Ammon's horn (tissue), 1 donor: Measurements from ENCODE around the gene WBP2.
"Not testable (repeated sequence)": the region's sequence is repeated elsewhere in the genome, so short reads cannot be mapped to it uniquely, and the experiment has no call there.

Experiments
- DNase-seq: peaks from one replicate; pipeline ENCODE4 v3.0.0-alpha.2; 2016; ENCODE audit warnings: low spot score

Gene WBP2

DNA sequence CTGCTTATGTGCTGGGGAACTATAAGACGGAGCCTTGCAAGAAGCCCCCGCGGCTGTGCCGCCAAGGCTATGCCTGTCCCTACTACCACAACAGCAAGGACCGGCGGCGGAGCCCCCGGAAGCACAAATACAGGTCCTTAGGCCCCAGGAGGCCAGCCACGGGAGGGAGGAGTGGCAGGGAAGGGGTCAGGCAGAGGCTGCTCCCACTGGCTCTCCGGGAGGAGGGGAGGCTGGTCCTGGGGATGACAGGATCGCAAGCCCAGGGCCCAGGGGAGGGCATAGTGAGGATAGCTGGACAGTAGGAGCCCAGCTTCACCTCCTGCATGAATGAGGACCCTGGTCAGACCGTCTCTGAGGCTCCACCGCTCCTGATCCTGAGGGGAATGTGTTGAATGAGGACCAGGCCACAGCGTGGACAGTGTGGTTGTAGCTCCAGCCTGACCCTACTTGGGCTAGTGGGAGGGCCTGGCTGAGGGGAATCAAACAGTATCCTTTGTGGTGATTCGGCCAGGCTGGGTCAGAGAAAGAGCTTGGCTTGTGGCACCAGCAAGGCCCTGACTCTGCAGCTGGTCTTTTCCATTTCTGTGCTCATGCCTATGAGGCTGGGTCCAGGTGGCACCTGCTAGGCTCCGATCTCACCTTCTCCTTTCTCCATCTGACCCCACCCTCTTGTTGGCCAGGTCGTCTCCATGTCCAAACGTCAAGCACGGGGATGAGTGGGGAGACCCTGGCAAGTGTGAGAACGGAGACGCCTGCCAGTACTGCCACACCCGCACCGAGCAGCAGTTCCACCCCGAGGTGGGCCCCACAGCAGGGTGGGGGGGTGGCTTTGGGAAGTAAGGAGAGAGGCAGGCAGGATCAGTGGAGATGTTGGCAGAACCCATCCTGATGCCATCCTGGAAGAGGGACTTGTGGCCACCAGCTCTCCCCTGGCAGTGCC is 41.8 kb downstream of the WBP2 start:
- DNase-seq = no peak

DNA sequence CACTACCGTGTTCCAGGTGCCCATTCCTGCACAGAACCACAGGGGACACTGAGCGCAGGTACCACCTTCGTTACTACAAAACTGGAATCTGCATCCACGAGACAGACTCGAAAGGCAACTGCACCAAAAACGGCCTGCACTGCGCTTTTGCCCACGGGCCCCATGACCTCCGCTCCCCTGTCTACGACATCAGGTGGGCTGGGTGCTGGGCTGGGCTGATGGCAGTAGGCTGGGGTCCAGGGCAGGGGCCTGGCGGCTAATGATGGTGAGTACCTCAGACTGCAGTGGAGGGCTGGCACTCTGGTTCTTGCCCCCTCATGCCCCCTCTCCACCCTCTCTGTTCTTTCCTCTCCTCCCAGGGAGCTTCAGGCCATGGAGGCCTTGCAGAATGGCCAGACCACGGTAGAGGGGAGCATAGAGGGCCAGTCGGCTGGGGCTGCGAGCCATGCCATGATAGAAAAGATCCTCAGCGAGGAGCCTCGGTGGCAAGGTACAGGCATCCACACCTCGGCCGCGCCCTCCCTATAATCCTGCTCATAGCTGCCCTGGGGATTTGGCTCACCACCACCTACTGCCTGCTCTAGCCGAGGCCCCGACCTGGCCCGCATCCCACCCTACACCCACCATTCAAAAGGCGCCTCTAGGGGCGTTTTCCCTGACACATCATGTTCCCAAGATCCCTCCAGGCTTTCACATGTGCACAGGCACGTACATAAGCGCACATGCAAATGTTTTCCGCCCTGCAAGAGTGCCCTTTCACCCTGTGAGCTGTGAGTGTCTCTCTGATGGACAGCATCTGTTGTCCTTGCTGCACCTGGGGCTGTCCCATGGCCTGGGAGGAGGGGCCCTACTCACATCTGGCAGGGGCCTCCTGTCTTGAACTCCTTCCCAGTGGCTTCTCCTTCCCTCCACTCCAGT is 42.8 kb downstream of the WBP2 start:
- DNase-seq = no peak

DNA sequence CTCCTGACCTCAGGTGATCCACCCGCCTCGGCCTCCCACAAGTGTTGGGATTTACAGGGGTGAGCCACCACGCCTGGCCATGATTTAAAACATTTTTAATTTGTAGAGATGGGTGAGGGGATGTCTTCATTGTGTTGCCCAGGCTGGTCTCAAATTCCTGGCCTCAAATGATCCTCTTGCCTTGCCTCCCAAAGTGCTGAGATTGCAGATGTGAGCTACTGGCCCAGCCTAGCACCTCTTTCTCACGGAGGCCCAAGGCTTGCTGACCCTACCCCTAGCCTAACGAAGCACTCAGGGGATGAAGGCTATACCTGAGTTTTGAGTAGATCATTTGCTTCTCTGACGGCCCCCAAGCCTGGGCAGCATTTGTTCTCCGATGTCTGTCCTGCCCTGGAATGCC is 44.0 kb downstream of the WBP2 start:
- no peak for DNase-seq

DNA sequence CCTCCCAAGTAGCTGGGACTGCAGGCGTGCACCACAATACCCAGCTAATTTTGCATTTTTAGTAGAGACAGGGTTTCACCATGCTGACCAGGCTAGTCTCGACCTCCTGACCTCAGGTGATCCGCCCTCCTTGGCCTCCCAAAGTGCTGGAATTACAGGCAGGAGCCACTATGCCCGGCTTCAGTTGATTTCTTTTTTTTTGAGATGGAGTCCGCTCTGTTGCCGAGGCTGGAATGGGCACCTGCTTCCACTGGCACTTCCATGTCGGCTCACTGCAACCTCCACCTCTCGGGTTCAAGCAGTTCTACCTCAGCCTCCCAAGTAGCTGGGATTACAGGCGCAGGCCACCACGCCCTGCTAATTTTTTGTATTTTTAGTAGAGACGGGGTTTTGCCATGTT is 44.4 kb downstream of the WBP2 start:
- not testable (repeated sequence) for DNase-seq

DNA sequence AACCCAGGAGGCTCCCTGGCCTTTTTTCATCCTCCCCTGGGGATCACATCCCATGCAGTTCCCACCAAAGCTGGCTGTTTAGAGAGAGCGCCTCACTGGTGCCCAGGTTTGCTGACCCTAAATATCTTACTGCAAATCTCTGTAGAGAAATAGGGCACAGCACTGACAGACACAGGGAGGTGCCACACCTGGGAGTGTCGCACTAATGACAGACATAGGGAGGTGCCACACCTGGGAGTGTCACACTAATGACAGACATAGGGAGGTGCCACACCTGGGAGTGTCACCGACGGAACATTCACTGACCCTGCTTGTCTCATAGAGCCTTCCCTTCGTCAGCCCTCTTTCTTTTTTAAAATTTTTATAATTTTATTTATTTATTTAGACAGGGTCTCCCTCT is 44.9 kb downstream of the WBP2 start:
- no peak for DNase-seq

- DNase-seq = no peak
Observed at GRCh38 chr17:75809631-75810111, 45.5 kb downstream of the WBP2 start.

- no peak for DNase-seq
Observed at GRCh38 chr17:75808905-75809621, 46.1 kb downstream of the WBP2 start.

GRCh38 chr17:75808549-75808904 is 46.6 kb downstream of the WBP2 start:
- DNase-seq = no peak

- no peak for DNase-seq
Observed at GRCh38 chr17:75807861-75808260, 47.3 kb downstream of the WBP2 start.

DNA sequence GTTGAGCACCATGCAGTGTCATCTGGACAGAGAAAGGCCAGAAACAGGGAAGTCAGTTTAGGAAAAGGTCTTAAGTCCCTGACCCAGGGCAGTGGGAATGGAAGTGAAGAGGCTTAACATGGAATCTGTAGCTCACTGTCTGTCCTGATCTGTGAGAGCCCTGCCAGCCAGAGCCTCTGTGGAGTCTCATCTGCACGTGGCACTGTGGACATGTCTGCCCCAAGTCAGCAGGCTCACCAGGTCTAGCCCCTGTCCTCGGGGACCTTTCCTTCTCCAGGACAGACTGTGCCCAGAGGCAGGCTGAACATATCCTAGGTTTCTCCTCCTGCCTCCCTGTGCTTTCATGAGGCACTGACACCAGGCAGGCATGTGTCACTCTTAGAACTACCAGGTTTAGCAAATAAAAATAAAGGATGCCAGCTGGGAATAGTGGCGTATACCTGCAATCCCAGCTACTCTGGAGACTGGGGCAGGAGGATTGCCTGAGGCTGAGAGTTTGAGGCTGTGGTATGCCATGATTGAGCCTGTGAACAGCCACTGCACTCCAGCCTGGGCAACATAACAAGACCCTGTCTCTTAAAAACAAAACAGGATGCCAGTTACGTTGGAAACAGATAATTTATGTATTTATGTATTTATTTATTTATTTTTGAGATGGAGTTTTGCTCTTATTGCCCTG is 48.2 kb downstream of the WBP2 start:
- DNase-seq = no peak

DNA sequence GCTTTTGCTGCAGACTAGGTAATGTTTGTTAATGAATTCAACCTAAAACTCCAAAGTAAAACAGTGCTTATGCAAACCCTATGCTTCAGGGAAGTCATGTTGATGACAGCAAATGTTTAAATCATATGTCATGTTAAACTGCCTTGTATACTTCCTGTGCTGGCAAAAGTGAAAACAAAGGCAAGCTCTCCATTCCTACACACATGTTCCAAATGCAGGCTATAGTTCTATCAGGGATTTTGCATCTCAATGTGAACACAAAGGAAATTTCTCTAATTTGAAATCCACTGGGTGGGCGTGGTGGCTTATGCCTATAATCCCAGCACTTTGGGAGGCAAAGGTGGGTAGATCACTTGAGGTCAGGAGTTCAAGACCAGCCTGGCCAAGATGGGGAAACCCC is 51.3 kb downstream of the WBP2 start:
- DNase-seq = no peak

DNA sequence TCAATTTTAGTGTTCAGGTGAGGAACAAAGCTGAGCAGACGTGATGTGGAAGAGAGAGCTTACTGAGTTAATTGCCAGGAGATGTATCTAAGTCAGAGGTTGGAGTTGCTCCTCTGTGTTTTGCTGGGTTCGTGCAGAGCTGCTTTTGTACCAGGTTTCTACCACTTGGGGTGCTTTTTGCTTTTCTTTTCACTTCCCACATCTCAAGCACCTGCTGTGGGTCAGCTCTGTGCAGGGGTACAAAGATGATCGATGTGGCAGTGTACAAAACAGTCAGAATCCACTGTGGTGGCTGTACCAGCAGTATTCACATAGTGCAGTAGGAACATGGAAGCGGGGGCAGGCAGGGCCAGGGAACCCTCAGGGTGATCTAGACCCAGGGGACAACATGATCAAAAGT is 55.7 kb downstream of the WBP2 start:
- no peak for DNase-seq

- DNase-seq = no peak
Observed at GRCh38 chr17:75795820-75796607, 59.1 kb downstream of the WBP2 start.
